A549 treated with DMSO at 1 μM for 4 hours (cell line): Measurements from ENCODE around the gene ATXN8OS. TPM values are rescaled to one million over a fixed set of nuclear protein-coding genes. Genes with fewer than 3 reads are reported as not detected.

ENCODE experiments used
- total RNA-seq: library from RNA; stranded (reverse); fragments of 200-300 nt; extraction: Qiagen RNA extraction; gene quantifications from 5 replicates; pipeline ENCODE4 v1.2.3, GENCODE V29; 2022; ENCODE audit warnings: low read depth

Gene ATXN8OS
- not detected in 5 replicates for total RNA-seq

GRCh38 chr13:70107498-70108281, at the start of gene ATXN8OS:
TSS of gene ATXN8OS (plus strand) at chr13:70107826.

GRCh38 chr13:70108356-70109105, 905 bp downstream of the ATXN8OS start, which contains the start of gene KLHL1:
TSS of gene KLHL1 (minus strand) at chr13:70108452. CDS start at chr13:70107699, 753 bp downstream.

Other genes with a start within 250 kb of the ATXN8OS start
- gene KLHL1, start 626 bp downstream of the ATXN8OS start, total RNA-seq = not detected in 5 replicates